Psoas muscle (tissue), 8 donors: ENCODE results near the gene FGF14. TPM values are rescaled to one million over a fixed set of nuclear protein-coding genes. Genes with fewer than 3 reads are reported as not detected.

Experiments used
- ATAC-seq, 4 donors: fragments of 200-7000 bp; cut with Tn5 transposase; one replicate each; pipeline ENCODE4 v1.9.1; 2020; ENCODE audit warnings: moderate library complexity in 3 of 4, mild to moderate bottlenecking in 2 of 4
- DNase-seq, 2 donors: peaks; one replicate each; pipeline ENCODE4 v3.0.0-alpha.2; 2020
- H3K27ac ChIP-seq: fragments of 200-600 bp; one replicate; pipeline ENCODE4 v1.8.0; 2022
- H3K27me3 ChIP-seq, 3 donors: fragments of 200-600 bp in 1 of 3; one replicate each; pipeline versions ENCODE4 v1.6.1 to v1.8.0; 2013 to 2022; ENCODE audit warnings: low read length in 2 of 3, mild to moderate bottlenecking in 2 of 3, moderate library complexity in 1 of 3; ENCODE audit not compliant: insufficient read depth in 3 of 3
- H3K36me3 ChIP-seq, 2 donors: fragments of 200-600 bp in 1 of 2; one replicate each; pipeline versions ENCODE4 v1.6.1 to v1.8.0; 2013 to 2022; ENCODE audit warnings: low read depth in 1 of 2, mild to moderate bottlenecking in 1 of 2, moderate library complexity in 1 of 2; ENCODE audit not compliant: insufficient read depth in 1 of 2
- H3K4me1 ChIP-seq: fragments of 200-600 bp; one replicate; pipeline ENCODE4 v1.8.0; 2022
- H3K4me3 ChIP-seq: fragments of 200-600 bp; one replicate; pipeline ENCODE4 v1.8.0; 2022; ENCODE audit warnings: mild to moderate bottlenecking
- H3K9me3 ChIP-seq: fragments of 200-600 bp; one replicate; pipeline ENCODE4 v1.8.0; 2022
- WGBS, 3 donors: extraction: QIAGEN DNeasy Blood & Tissue Kit; methylation state at CpG; one replicate each; pipeline versions ENCODE4 v1.1.6 to v1.1.7; 2013; 5-methylcytosine and 5-hydroxymethylcytosine counted together
- intact Hi-C, 2 donors: fragments of 100-400 bp; cut with DNase I; formaldehyde crosslinking; loops; one replicate each; pipeline versions ENCODE4 v1.11.0 to v1.14.2; 2022
- polyA plus RNA-seq, 3 donors: library from polyadenylated mRNA; stranded (reverse); fragments of 200-250 nt; gene quantifications; one replicate each; pipeline ENCODE4 v1.2.3, GENCODE V29; 2013
- total RNA-seq, 4 donors: library from RNA; stranded (reverse); fragmentation: NEBNext Ultra II Directional in 2 of 4; extraction: Animal tissue kit (Norgen Biotek cat#: 25700) in 2 of 4; gene quantifications; one replicate each; pipeline versions ENCODE4 v1.2.1 to v1.2.4, GENCODE V29; 2021 to 2023
- TF ChIP-seq, protein P1 (sequence below): fragments of 200-600 bp; IDR thresholded peaks from one replicate; pipeline ENCODE4 v1.8.0; 2022; ENCODE audit warnings: antibody characterized with exemption
- donor health status: healthy with polysubstance abuse.
- donor health status: DM: no; HTN: no; CAD: no; lungs with moderate emphysema.
- donor health status: Bipolar disorder and iron deficiency.
- donor health status: healthy.
- donor health status: DM: yes; HTN: yes; CAD: no.
- donor health status: DM: no; HTN: no; CAD: no.
- donor health status: DM: no; HTN: no; CAD: no.
- donor health status: DM: yes; HTN: yes; CAD: no.

FGF14 gene
- total and polyA plus RNA-seq, 7 donors, result 0.01 to 0.05 (median 0.02) TPM; not detected in 4

DNA sequence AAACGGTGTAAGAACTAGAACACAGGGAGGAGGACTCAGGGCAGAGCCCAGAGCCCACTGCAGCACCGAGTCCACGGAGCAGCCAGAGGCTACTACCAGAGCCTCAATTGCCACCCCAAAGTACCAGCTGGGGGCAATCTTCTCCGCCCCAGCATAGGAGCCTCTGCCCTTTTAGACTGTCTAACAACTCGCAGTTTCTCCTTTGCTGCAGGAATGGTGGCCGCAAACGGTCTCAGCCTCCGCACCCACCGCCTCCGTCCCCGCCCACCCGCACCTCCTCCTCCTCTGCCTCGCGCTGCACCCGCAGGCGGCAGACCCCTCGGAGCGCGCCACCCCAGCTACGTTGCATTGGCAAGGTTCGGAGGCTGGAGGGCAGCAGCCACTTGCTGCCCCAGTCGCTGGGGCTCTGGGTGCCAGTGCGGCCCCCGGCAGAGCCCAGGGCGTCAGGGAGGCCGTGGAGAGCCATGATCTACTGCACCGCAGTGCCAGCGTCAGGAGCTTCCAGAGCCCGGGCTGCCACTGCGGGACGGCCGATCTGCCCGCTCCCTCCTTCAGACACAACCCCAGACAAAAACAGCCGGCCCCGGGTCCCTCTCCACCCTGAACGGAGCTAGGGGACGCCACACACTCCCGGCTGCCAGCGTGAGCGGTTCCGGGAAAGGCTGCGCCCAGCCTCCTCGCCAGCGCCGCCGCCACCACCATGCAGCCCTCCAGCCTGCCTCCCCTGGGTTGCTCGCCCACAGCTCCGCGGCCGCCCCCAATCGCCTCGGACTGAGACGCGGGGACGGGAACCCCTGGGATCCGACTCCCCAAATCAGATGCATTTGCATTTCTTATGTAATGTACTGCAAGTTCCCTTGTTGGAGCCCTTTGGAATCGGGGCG is 1.8 kb downstream of the FGF14 start:
- Histone ChIP-seq H3K9me3 (no peaks in the 10 kb centered on the region), H3K27ac (no peak overlapping the region), H3K4me1 (peaks cover 7% of the 10 kb centered on the region), H3K4me3 (peak overlapping the region; percentile 61), H3K27me3 (peaks cover 2 to 36% (median 8%) of the 10 kb centered on the region in 3 donors), H3K36me3 (no peaks in the 10 kb centered on the region)
- peak; percentile 19 to 68 (median 58) for ATAC-seq
- intact Hi-C loops, result no loop called here
- TF ChIP-seq, protein P1, sequence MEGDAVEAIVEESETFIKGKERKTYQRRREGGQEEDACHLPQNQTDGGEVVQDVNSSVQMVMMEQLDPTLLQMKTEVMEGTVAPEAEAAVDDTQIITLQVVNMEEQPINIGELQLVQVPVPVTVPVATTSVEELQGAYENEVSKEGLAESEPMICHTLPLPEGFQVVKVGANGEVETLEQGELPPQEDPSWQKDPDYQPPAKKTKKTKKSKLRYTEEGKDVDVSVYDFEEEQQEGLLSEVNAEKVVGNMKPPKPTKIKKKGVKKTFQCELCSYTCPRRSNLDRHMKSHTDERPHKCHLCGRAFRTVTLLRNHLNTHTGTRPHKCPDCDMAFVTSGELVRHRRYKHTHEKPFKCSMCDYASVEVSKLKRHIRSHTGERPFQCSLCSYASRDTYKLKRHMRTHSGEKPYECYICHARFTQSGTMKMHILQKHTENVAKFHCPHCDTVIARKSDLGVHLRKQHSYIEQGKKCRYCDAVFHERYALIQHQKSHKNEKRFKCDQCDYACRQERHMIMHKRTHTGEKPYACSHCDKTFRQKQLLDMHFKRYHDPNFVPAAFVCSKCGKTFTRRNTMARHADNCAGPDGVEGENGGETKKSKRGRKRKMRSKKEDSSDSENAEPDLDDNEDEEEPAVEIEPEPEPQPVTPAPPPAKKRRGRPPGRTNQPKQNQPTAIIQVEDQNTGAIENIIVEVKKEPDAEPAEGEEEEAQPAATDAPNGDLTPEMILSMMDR, result peak; percentile 4
- peak; percentile 22 to 48 for DNase-seq
- WGBS, 3 donors, result 1 to 2% (median 1%) methylated on average over 49 to 58 of the region's 58 CpGs

DNA sequence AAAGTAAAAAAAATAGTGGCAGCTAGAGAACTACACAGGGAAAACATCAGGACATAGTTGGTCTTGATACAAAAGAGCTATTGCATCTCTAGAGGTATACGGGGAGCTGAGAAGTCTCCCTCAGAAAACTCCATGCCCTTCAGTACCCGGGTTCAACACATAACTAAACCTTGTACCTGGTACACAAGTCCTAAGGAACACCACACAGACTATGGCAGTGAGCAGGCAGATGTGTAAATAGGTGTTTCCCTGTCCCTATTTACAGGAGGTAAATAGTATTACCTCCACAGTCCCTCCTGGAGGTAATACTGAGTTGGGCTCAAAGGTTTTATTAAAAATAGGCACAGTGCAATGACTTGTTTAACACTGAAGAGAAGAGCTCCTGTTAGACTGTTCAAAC is 5.9 kb downstream of the FGF14 start:
- ATAC-seq (no peak), DNase-seq (no peak)
- Histone ChIP-seq H3K4me3 (no peak overlapping the region), H3K4me1 (no peaks in the 10 kb centered on the region), H3K27me3 (peaks cover under 1 to 15% (median 5%) of the 10 kb centered on the region in 3 donors), H3K9me3 (no peaks in the 10 kb centered on the region), H3K27ac (no peak overlapping the region), H3K36me3 (no peaks in the 10 kb centered on the region)
- intact Hi-C loops, result no loop called here
- TF ChIP-seq, protein P1, result no peak
- WGBS, 3 donors, result 93 to 98% (median 96%) methylated on average over 2 of the region's 2 CpGs

DNA sequence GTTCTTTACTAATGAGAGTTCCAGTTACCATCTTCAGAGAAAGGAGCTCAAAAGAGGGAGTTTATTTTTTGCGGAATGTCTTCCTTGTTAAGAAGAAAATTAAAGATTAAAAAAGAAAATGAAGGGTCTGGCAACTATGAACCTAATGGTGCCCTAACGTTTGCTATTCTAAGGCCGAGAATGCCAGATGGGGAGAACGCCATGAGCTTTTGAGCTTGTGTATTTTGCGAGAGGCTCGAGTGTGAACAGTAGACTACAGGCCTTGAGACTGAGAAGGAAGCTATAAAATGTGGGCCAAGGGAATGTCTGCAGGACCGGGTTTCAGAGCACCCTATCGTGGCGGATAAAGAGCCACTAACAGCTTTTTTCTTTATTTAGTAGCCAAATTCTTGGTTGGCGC is 6.7 kb downstream of the FGF14 start:
- ATAC-seq, result no peak
- WGBS, 3 donors, result 85 to 88% (median 86%) methylated on average over 10 of the region's 10 CpGs
- intact Hi-C loops, result no loop called here

DNA sequence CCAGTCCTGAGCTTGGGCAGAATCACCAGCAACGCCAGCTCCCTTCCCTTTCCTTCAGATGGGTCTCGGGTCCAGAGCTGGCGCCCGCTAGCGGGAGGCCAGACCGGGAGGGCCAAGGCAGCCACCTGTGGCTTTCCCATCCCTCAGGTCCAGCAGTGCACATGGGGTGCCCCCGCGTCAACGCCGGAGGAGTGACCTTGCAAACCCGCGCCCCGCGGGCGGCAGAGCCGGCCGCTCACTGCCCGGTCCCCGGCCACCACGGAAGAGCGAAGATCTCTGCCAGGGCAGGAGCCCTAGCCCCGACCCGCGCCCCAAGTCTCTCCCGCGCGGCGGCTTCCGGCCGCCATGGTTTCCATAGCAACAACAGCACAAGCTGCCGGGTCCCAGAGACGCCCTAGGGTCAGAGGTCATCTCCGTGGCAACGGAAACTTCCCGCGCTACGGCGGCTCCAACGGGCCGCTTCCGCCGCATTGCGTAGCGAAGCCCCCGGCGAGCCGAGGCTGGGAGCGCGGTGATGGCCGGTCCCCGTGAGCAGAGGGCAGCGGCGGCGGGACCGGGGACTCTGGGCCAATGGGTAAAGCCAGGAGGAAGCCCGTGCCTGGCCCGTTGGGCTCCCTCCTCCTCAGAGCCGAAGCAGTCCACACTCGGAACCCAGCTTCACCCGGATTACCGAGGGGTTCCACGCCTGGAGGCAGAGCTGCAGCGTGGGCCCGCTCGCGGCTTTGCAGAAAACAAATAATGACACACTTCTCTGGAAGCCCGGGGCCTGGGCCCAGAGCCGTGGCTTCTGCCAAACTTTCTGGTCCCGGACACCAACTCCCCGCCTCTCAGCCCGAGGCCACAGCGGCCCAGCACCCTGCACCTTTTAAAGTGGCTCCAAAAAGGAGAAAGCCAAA is 7.4 kb downstream of the FGF14 start:
- ATAC-seq (peak; percentile 95 to 98 (median 98)), DNase-seq (peak; percentile 95 to 97)
- Histone ChIP-seq H3K27me3 (peaks cover 0 to 5% (median 1%) of the 10 kb centered on the region in 3 donors), H3K36me3 (no peaks in the 10 kb centered on the region), H3K4me3 (peak overlapping the region; percentile 94), H3K9me3 (no peaks in the 10 kb centered on the region), H3K4me1 (no peaks in the 10 kb centered on the region), H3K27ac (peak overlapping the region; percentile 58)
- WGBS, 3 donors, result 0 to 1% (median 1%) methylated on average over 69 to 72 of the region's 72 CpGs
- TF ChIP-seq, protein P1, result no peak
- intact Hi-C loops, result no loop called here

More for the DNA sequence above, 6.7 kb downstream of the FGF14 start:
- Histone ChIP-seq H3K27me3 (peaks cover 0 to 9% (median 5%) of the 10 kb centered on the region in 3 donors), H3K27ac (peak overlapping the region; percentile 58), H3K4me3 (peak overlapping the region; percentile 94), H3K9me3 (no peaks in the 10 kb centered on the region), H3K4me1 (no peaks in the 10 kb centered on the region), H3K36me3 (no peaks in the 10 kb centered on the region)
- TF ChIP-seq, protein P1, result no peak
- no peak for DNase-seq
